Ectodermal cell (in vitro differentiated cells): ENCODE results near the gene CHURC1.
"Not testable (repeated sequence)": the region's sequence is repeated elsewhere in the genome, so short reads cannot be mapped to it uniquely, and the experiment has no call there.

Experiments used
- H3K27ac ChIP-seq: 2 replicates; pipeline ENCODE4 v1.7.0; 2013; ENCODE audit warnings: mild to moderate bottlenecking, low read depth, low read length; ENCODE audit not compliant: insufficient read depth, poor library complexity, severe bottlenecking
- H3K27me3 ChIP-seq: 2 replicates; pipeline ENCODE4 v1.7.0; 2013; ENCODE audit warnings: mild to moderate bottlenecking, low read length; ENCODE audit not compliant: insufficient read depth, control insufficient read depth, poor library complexity, severe bottlenecking
- H3K36me3 ChIP-seq: one replicate; pipeline ENCODE4 v1.7.0; 2013; ENCODE audit warnings: low read length; ENCODE audit not compliant: control insufficient read depth, insufficient read depth
- H3K4me1 ChIP-seq: one replicate; pipeline ENCODE4 v1.7.0; 2013; ENCODE audit warnings: low read length; ENCODE audit not compliant: control insufficient read depth, insufficient read depth
- H3K4me3 ChIP-seq: 2 replicates; pipeline ENCODE4 v1.7.0; 2013; ENCODE audit warnings: low read depth, low read length, control low read depth; ENCODE audit not compliant: insufficient read depth
- H3K9me3 ChIP-seq: 2 replicates; pipeline ENCODE4 v1.7.0; 2013; ENCODE audit warnings: mild to moderate bottlenecking, low read length, moderate library complexity; ENCODE audit not compliant: control insufficient read depth
- WGBS, 2 experiments: methylation state at CpG; one replicate each; pipeline ENCODE4 v1.1.7; 2013; ENCODE audit warnings: missing lambda C conversion rate in 2 of 2; 5-methylcytosine and 5-hydroxymethylcytosine counted together

CHURC1 gene

GRCh38 chr14:64906022-64906421, 8.2 kb upstream of the CHURC1 start:
- Histone ChIP-seq H3K4me3 (no peak overlapping the region), H3K27me3 (no peaks in the 10 kb centered on the region), H3K27ac (no peak overlapping the region), H3K36me3 (no peaks in the 10 kb centered on the region), H3K4me1 (no peaks in the 10 kb centered on the region), H3K9me3 (no peaks in the 10 kb centered on the region)
- WGBS, 2 experiments: 89 to 93% methylated on average over 6 of the region's 6 CpGs

DNA sequence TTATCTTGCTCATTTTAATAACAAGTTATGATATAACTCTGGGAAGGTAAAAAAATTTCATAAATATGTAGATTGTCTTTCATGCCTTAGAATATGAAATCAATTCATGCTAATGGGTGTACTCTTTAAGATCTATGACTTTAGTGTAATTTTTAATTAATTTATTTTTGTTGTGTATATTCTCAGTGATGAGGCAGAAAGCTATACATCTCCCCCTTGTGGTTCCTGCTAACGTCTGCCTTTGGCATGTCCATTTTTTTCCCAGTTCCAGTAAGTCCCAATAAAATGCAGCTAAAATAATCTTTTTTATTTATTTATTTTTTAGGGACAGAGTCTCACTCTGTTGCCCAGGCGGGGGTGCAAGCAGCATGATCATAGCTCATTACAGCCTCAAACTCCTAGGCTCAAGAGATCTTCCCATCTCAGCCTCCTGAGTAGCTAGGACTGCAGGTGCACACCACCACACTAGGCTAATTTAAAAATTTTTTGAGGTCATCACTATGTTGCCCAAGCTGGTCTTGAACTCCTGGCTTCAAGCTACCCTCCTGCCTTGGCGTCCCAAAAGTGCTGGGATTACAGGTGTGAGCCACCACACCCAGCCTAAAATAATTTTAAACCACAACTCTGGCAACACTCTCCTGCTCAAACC, 3.3 kb upstream of the CHURC1 start:
- Histone ChIP-seq H3K27me3 (no peaks in the 10 kb centered on the region), H3K36me3 (no peaks in the 10 kb centered on the region), H3K27ac (no peak overlapping the region), H3K4me3 (no peak overlapping the region), H3K9me3 (no peaks in the 10 kb centered on the region), H3K4me1 (peaks cover 5% of the 10 kb centered on the region)
- WGBS, 2 experiments: 9 to 14% methylated on average over 3 of the region's 3 CpGs

DNA sequence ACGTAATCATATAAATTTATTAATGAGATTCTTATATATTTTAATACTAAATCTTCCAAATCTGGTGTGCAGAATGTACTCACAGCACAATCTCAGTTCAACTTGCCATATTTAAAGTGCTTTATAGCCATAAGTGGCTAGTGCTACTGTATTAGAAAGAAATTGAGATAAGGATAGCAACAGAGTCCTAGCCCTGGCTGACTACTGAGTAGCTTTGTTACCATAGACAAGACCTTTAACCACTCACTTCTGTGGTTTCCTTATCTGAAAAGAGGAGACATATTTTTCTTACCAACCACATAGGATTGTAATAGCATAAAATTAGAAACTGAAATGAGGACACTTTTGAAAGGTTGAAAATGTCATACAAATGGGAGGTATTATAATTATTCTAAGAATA, 2.0 kb upstream of the CHURC1 start:
- Histone ChIP-seq H3K9me3 (no peaks in the 10 kb centered on the region), H3K4me3 (no peak overlapping the region)
- no CpG with 5 or more reads among the region's 1 CpG for WGBS, 2 experiments

DNA sequence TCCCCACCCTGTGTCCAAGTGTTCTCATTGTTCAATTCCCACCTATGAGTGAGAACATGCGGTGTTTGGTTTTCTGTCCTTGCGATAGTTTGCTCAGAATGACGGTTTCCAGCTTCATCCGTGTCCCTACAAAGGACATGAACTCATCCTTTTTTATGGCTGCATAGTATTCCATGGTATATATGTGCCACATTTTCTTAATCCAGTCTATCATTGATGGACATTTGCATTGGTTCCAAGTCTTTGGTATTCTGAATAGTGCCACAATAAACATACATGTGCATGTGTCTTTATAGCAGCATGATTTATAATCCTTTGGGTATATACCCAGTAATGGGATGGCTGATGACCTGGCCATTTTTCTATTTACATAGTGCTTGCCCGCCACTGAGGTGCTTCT, 778 bp upstream of the CHURC1 start:
- 40 to 78% methylated on average over 1 of the region's 5 CpGs for WGBS, 2 experiments
- not testable (repeated sequence) for H3K4me3 ChIP-seq, H3K27ac ChIP-seq

More for the DNA sequence above, 2.0 kb upstream of the CHURC1 start:
- no peaks in the 10 kb centered on the region for H3K36me3 ChIP-seq
- peaks cover 5% of the 10 kb centered on the region for H3K4me1 ChIP-seq
- no peak overlapping the region for H3K27ac ChIP-seq
- H3K27me3 ChIP-seq: no peaks in the 10 kb centered on the region

DNA sequence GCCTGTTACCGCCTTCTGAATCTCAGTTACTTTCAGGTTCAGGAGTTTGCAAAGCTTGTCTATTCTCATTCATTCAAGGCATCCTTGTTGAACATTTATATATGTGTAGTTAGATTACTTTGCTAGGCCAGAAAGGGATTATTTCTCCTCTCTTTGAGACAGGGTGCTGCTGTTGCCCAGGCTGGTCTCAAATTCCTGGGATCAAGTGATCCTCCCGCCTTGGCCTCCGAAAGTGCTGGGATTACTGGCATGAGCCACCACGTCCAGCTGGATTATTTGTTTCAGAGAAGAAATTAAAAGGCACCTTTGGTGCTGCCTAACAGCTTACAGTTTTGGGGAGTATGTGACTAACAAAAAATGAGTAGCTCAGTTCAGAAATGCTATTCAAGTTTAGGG, 772 bp downstream of the CHURC1 start:
- Histone ChIP-seq H3K27ac (no peak overlapping the region), H3K36me3 (no peaks in the 10 kb centered on the region), H3K27me3 (no peaks in the 10 kb centered on the region), H3K4me3 (peak overlapping the region; percentile 99), H3K9me3 (no peaks in the 10 kb centered on the region), H3K4me1 (peaks cover 5% of the 10 kb centered on the region)
- WGBS, 2 experiments: 48 to 59% methylated on average over 4 of the region's 4 CpGs

More for the DNA sequence above, 778 bp upstream of the CHURC1 start:
- not testable (repeated sequence) for H3K36me3 ChIP-seq, H3K4me1 ChIP-seq, H3K27me3 ChIP-seq, H3K9me3 ChIP-seq

GRCh38 chr14:64915797-64916196, 1.5 kb downstream of the CHURC1 start:
- H3K9me3 ChIP-seq: no peaks in the 10 kb centered on the region
- no peak overlapping the region for H3K27ac ChIP-seq
- no peaks in the 10 kb centered on the region for H3K36me3 ChIP-seq
- H3K27me3 ChIP-seq: no peaks in the 10 kb centered on the region
- no peak overlapping the region for H3K4me3 ChIP-seq
- 100% methylated on average over 1 of the region's 2 CpGs; no CpG with 5 or more reads in 1 of the 2 experiments for WGBS, 2 experiments
- peaks cover 5% of the 10 kb centered on the region for H3K4me1 ChIP-seq

DNA sequence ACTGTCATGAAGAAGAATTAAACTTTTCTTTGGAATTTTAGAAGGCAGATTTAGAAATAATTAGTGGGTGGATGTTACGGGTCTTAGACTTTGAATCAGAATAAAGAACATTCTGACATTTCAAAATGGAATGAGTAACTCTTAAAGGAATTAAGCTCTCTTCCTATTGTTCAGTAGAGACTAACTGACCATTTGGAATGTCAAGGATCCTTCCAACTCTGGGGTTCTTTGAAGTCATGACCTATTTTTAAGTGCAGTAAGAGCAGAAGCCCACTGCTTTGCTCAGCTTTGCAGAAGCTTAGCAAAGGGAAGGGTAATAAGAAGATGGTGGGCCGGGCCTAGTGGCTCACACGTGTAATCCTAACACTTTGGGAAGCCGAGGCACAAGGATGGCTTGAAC, 4.0 kb downstream of the CHURC1 start:
- WGBS, 2 experiments: 91 to 93% methylated on average over 4 of the region's 4 CpGs
- H3K27ac ChIP-seq: no peak overlapping the region
- H3K36me3 ChIP-seq: no peaks in the 10 kb centered on the region
- H3K9me3 ChIP-seq: no peaks in the 10 kb centered on the region
- no peak overlapping the region for H3K4me3 ChIP-seq
- H3K27me3 ChIP-seq: no peaks in the 10 kb centered on the region
- H3K4me1 ChIP-seq: peaks cover 5% of the 10 kb centered on the region

DNA sequence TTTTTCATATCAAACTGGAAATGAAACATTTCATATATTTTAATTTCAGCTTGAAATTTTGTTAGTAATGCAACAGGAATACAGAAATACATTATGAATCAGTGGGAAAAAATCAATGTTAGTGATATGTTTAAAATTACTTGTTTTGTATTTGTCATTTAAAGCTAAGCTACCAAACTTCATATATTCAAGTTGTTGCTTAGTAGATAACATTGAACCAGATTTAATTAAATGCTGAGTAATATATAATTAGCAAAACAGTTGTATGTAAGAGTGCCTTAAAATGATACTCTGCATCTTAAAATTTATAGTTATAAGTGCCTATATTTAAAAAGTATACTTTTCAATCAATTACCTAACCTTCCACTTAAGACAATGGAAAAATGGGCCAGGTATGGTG, 5.0 kb downstream of the CHURC1 start:
- no peak overlapping the region for H3K4me3 ChIP-seq
- no peaks in the 10 kb centered on the region for H3K27me3 ChIP-seq
- H3K4me1 ChIP-seq: peaks cover 5% of the 10 kb centered on the region
- peaks cover 3% of the 10 kb centered on the region for H3K36me3 ChIP-seq
- H3K9me3 ChIP-seq: no peaks in the 10 kb centered on the region
- no peak overlapping the region for H3K27ac ChIP-seq

DNA sequence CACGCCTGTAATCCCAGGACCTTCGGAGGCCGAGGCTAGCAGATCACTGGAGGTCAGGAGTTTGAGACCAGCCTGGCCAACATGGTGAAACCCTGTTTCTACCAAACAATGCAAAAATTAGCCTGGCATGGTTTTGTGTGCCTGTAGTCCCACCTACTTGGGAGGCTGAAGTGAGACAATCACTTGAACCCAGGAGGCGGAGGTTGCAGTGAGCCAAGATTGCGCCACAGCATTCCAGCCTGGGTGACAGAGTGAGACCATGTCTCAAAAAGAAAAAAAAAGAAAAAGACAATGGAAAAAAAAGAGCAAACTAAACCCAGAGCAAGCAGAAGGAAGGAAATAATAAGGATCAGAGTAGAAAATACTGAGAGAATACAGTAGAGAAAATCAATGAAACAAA, 5.4 kb downstream of the CHURC1 start:
- H3K36me3 ChIP-seq: peaks cover 7% of the 10 kb centered on the region
- H3K9me3 ChIP-seq: no peaks in the 10 kb centered on the region
- no peaks in the 10 kb centered on the region for H3K27me3 ChIP-seq
- WGBS, 2 experiments: 78 to 82% methylated on average over 5 of the region's 5 CpGs
- peaks cover 5% of the 10 kb centered on the region for H3K4me1 ChIP-seq
- no peak overlapping the region for H3K27ac ChIP-seq
- no peak overlapping the region for H3K4me3 ChIP-seq

- Histone ChIP-seq H3K36me3 (peaks cover 14% of the 10 kb centered on the region), H3K27me3 (no peaks in the 10 kb centered on the region), H3K9me3 (no peaks in the 10 kb centered on the region), H3K27ac (no peak overlapping the region), H3K4me1 (no peaks in the 10 kb centered on the region), H3K4me3 (no peak overlapping the region)
- WGBS, 2 experiments: 66 to 80% methylated on average over 2 of the region's 2 CpGs
These were observed 6.2 kb downstream of the CHURC1 start for GRCh38 chr14:64920465-64920864.

DNA sequence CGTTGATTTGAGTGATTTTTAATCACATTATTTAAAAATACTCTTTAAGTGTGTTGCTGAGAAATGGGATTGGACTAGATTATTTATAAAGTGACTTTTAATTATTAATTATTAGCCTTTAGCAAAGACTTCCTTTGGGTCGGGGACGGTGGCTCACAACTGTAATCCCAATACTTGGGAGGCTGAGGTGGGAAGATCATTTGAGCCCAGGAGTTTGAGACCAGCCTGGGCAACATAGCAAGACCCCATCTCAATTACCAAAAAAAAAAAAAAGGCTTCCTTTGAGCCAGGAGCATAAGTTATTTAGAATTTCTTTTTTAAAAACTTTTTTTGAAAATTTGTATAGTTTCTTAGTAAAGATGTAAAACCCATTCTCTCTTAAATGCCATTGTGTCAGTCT, 8.8 kb downstream of the CHURC1 start:
- no peaks in the 10 kb centered on the region for H3K9me3 ChIP-seq
- H3K27me3 ChIP-seq: no peaks in the 10 kb centered on the region
- H3K27ac ChIP-seq: no peak overlapping the region
- H3K4me1 ChIP-seq: no peaks in the 10 kb centered on the region
- WGBS, 2 experiments: 82 to 100% methylated on average over 2 to 3 of the region's 3 CpGs
- H3K36me3 ChIP-seq: peaks cover 14% of the 10 kb centered on the region
- no peak overlapping the region for H3K4me3 ChIP-seq
